ENCODE measurements around the gene STAT5B. TPM values are rescaled to one million over a fixed set of nuclear protein-coding genes. Genes with fewer than 3 reads are reported as not detected.

The STAT5B gene
- total RNA-seq, 1 experiment from 2014 or later, result 7.1 TPM

DNA sequence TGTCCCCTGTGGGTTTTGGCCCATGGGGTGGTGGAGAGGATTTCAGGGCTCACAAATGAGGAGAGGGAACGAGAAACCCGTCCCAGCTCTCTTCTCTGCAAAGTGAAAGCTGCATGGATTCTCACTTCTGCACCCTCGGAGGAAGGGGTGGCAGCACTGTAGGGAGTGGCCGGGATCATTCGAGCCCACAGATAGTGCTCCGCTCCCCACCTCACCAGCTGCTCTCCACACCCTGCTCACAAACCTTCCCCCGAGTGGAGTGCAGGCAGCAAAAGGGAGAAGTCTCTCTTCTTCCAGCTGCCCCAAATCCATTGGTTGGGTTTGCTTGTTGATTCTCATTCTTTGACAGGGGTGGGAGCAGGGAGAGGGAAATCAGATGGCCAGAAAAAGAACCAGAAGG, 32.3 kb upstream of the STAT5B start:
- no peaks in the 10 kb centered on the region for H3K9me2 ChIP-seq (ENCODE audit: insufficient read depth)
- H3K36me3 ChIP-seq (ENCODE audit: control insufficient read depth in 1 of 2, insufficient read depth in 2 of 2, low read length in 2 of 2), result no peaks in the 10 kb centered on the region; a peak in 1 of 4 replicates
- BruUV-seq (replicated peaks), result no TSS peak
- CTCF ChIA-PET, result no interaction called here
- H3K4me1 ChIP-seq (ENCODE audit: control insufficient read depth in 1 of 2, insufficient read depth in 2 of 2, low read length in 2 of 2), result no peaks in the 10 kb centered on the region
- H2AFZ ChIP-seq (ENCODE audit: low read depth, low read length, poor library complexity, severe bottlenecking), result no peak overlapping the region
- TF ChIP-seq SRF (IDR thresholded peaks at IDR 0.05; ENCODE audit: low read depth) (no peak), ZFX (IDR thresholded peaks at IDR 0.05) (no peak), YY1 (IDR thresholded peaks at IDR 0.05; ENCODE audit: extremely low read depth, insufficient replicate concordance, low read depth, low read length) (no peak), EZH2 (IDR thresholded peaks at IDR 0.05) (no peak), FOSL1 (IDR thresholded peaks at IDR 0.05; ENCODE audit: low read depth) (no peak), EGR1 (IDR thresholded peaks at IDR 0.05; ENCODE audit: low read depth) (no peak), EZH2phosphoT487 (IDR thresholded peaks at IDR 0.05; ENCODE audit: borderline replicate concordance) (no peak), JUND (IDR thresholded peaks at IDR 0.05) (no peak), SIN3A (IDR thresholded peaks at IDR 0.05; ENCODE audit: low read depth) (no peak), ZNF274 (IDR thresholded peaks at IDR 0.05; ENCODE audit: low read depth, low read length) (no peak), CEBPB (IDR thresholded peaks at IDR 0.05; ENCODE audit: low read depth) (no peak), SP1 (IDR thresholded peaks at IDR 0.05; ENCODE audit: low read depth) (no peak), RAD21 (IDR thresholded peaks at IDR 0.05; ENCODE audit: low read depth) (no peak), ELF1 (IDR thresholded peaks at IDR 0.05; ENCODE audit: borderline replicate concordance, low read depth) (no peak), CBX3 (IDR thresholded peaks at IDR 0.05; ENCODE audit: low read depth) (no peak)
- TF ChIP-seq, protein P1, sequence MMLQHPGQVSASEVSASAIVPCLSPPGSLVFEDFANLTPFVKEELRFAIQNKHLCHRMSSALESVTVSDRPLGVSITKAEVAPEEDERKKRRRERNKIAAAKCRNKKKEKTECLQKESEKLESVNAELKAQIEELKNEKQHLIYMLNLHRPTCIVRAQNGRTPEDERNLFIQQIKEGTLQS (IDR thresholded peaks at IDR 0.05), result no peak
- TF ChIP-seq, protein P2, sequence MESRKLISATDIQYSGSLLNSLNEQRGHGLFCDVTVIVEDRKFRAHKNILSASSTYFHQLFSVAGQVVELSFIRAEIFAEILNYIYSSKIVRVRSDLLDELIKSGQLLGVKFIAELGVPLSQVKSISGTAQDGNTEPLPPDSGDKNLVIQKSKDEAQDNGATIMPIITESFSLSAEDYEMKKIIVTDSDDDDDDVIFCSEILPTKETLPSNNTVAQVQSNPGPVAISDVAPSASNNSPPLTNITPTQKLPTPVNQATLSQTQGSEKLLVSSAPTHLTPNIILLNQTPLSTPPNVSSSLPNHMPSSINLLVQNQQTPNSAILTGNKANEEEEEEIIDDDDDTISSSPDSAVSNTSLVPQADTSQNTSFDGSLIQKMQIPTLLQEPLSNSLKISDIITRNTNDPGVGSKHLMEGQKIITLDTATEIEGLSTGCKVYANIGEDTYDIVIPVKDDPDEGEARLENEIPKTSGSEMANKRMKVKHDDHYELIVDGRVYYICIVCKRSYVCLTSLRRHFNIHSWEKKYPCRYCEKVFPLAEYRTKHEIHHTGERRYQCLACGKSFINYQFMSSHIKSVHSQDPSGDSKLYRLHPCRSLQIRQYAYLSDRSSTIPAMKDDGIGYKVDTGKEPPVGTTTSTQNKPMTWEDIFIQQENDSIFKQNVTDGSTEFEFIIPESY (IDR thresholded peaks at IDR 0.05; ENCODE audit: extremely low read depth, insufficient replicate concordance, low read length), result no peak
- TF ChIP-seq, protein P3, sequence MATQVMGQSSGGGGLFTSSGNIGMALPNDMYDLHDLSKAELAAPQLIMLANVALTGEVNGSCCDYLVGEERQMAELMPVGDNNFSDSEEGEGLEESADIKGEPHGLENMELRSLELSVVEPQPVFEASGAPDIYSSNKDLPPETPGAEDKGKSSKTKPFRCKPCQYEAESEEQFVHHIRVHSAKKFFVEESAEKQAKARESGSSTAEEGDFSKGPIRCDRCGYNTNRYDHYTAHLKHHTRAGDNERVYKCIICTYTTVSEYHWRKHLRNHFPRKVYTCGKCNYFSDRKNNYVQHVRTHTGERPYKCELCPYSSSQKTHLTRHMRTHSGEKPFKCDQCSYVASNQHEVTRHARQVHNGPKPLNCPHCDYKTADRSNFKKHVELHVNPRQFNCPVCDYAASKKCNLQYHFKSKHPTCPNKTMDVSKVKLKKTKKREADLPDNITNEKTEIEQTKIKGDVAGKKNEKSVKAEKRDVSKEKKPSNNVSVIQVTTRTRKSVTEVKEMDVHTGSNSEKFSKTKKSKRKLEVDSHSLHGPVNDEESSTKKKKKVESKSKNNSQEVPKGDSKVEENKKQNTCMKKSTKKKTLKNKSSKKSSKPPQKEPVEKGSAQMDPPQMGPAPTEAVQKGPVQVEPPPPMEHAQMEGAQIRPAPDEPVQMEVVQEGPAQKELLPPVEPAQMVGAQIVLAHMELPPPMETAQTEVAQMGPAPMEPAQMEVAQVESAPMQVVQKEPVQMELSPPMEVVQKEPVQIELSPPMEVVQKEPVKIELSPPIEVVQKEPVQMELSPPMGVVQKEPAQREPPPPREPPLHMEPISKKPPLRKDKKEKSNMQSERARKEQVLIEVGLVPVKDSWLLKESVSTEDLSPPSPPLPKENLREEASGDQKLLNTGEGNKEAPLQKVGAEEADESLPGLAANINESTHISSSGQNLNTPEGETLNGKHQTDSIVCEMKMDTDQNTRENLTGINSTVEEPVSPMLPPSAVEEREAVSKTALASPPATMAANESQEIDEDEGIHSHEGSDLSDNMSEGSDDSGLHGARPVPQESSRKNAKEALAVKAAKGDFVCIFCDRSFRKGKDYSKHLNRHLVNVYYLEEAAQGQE (IDR thresholded peaks at IDR 0.05; ENCODE audit: low read depth), result no peak
- TF ChIP-seq, protein P4, sequence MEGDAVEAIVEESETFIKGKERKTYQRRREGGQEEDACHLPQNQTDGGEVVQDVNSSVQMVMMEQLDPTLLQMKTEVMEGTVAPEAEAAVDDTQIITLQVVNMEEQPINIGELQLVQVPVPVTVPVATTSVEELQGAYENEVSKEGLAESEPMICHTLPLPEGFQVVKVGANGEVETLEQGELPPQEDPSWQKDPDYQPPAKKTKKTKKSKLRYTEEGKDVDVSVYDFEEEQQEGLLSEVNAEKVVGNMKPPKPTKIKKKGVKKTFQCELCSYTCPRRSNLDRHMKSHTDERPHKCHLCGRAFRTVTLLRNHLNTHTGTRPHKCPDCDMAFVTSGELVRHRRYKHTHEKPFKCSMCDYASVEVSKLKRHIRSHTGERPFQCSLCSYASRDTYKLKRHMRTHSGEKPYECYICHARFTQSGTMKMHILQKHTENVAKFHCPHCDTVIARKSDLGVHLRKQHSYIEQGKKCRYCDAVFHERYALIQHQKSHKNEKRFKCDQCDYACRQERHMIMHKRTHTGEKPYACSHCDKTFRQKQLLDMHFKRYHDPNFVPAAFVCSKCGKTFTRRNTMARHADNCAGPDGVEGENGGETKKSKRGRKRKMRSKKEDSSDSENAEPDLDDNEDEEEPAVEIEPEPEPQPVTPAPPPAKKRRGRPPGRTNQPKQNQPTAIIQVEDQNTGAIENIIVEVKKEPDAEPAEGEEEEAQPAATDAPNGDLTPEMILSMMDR (IDR thresholded peaks at IDR 0.05 in 2 of 3, conservative IDR thresholded peaks at IDR 0.05 in 1 of 3; ENCODE audit: borderline replicate concordance in 1 of 3, insufficient read depth in 1 of 3, low read depth in 2 of 3, low read length in 2 of 3), result no peak
- TF ChIP-seq, protein P5, sequence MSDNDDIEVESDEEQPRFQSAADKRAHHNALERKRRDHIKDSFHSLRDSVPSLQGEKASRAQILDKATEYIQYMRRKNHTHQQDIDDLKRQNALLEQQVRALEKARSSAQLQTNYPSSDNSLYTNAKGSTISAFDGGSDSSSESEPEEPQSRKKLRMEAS (IDR thresholded peaks at IDR 0.05), result no peak
- H3K4me3 ChIP-seq (replicated peaks in 1 of 2; ENCODE audit: low read depth in 1 of 2, low read length in 2 of 2), result no peak overlapping the region
- no peaks in the 10 kb centered on the region for H3K79me2 ChIP-seq (ENCODE audit: insufficient read depth, low read length)
- RAD21 ChIA-PET (ENCODE audit: low non-redundant PET in 1 of 2, low total read pairs in 2 of 2, uncharacterized antibody in 2 of 2, unreplicated experiment in 2 of 2), result no interaction called here
- H3K27me3 ChIP-seq (ENCODE audit: insufficient read depth, low read length), result no peaks in the 10 kb centered on the region
- H3K4me2 ChIP-seq (ENCODE audit: low read length), result no peak overlapping the region
- H3K9ac ChIP-seq (ENCODE audit: low read length), result no peak overlapping the region
- no peak for DNase-seq (ENCODE audit: low read depth, low spot score)
- no peaks in the 10 kb centered on the region for H3K9me3 ChIP-seq (ENCODE audit: control insufficient read depth in 1 of 2, insufficient read depth in 1 of 2, low read depth in 1 of 2, low read length in 2 of 2)
- intact Hi-C loops (cut with micrococcal nuclease), result no loop called here
- no peak overlapping the region for H3K27ac ChIP-seq (ENCODE audit: low read depth, low read length)
- H4K20me1 ChIP-seq (ENCODE audit: insufficient read depth), result no peaks in the 10 kb centered on the region
- ATAC-seq, result no peak
- POLR2A ChIA-PET, result no interaction called here

All from HCT116 (cell line).